ENCODE results near the gene TBC1D16. TPM values are rescaled to one million over a fixed set of nuclear protein-coding genes. Genes with fewer than 3 reads are reported as not detected.

TBC1D16 gene
- total RNA-seq, 2 experiments from 2014 or later, result 0.74 to 1.2 TPM

DNA sequence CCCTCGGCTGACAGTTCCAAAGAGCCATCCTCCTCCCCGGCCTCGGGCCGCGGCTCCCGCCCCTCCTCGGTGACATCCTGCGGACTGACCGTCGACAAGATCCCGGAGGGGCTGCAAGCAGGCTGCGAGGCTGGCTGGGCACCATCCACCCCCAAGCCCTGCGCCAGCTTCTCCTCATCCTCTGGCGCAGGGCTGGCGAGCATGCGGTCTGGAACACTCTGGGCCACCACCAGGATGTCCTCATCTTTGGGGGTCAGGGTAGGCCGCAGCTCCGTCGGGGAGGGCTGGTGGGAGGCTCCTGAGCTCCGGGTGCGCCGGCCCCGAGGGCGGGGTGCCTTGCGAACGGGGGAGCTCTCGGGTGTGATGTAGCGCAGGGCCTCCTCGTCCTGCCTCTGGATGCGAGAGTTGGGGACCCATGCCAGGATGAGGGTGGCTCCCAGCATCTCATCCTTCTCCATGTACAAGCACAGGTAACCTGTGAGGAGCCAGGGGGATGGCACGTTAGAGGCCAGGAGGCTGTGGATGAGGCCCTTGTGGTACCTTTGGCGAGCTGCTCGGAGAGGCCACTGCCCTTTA, 25.3 kb downstream of the TBC1D16 start:
- ChIA-PET POLR2A (no interaction called here), CTCF (interaction anchor here (1.0 to 1.4 kb wide), 2 partner anchors 9 to 11 kb away, joined by 3 to 5 read pairs; no protein-coding TSS in a partner anchor)
- Mint-ChIP-seq H3K36me3 (ENCODE audit: low read depth) (no peaks in the 10 kb centered on the region), H3K27ac (no peak overlapping the region), H3K4me1 (peaks cover 5% of the 10 kb centered on the region), H3K27me3 (peaks cover 2% of the 10 kb centered on the region), H3K9me3 (peaks cover 2% of the 10 kb centered on the region), H3K4me3 (no peak overlapping the region)
- no peak for DNase-seq

GRCh38 chr17:80009391-80010282, 26.0 kb downstream of the TBC1D16 start:
- no peak for DNase-seq
- no peaks in the 10 kb centered on the region for H3K9me3 Mint-ChIP-seq
- peaks cover 5% of the 10 kb centered on the region for H3K4me1 Mint-ChIP-seq
- CTCF ChIA-PET, result interaction anchor here (1.0 to 1.8 kb wide), 6 partner anchors 7 to 60 kb away, joined by 3 to 8 read pairs (median 5); no protein-coding TSS in a partner anchor
- no peaks in the 10 kb centered on the region for H3K36me3 Mint-ChIP-seq (ENCODE audit: low read depth)
- peaks cover 2% of the 10 kb centered on the region for H3K27me3 Mint-ChIP-seq
- H3K4me3 Mint-ChIP-seq, result no peak overlapping the region
- POLR2A ChIA-PET, result no interaction called here
- no peak overlapping the region for H3K27ac Mint-ChIP-seq

DNA sequence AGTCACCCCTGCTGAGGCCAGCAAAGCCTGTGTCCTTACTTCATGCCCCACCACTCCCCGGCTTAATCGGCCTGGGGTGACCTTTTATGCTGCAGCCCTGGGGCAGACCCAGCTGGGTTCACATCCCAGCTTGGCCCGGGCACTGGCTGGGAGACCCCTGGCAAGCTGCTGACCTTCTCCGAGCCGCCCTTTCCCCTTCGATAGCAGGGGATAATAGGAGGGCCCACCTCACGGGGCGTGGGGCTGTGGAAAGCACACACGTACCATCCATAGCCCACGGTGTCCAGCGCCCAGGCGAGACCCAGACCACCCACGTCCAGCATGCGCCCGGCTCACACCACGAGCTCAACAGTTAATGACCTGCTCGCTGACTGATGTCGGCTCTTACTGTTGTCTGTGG, 26.8 kb downstream of the TBC1D16 start:
- Mint-ChIP-seq H3K4me1 (peaks cover 5% of the 10 kb centered on the region), H3K9me3 (no peaks in the 10 kb centered on the region), H3K4me3 (no peak overlapping the region), H3K36me3 (ENCODE audit: low read depth) (no peaks in the 10 kb centered on the region), H3K27ac (no peak overlapping the region), H3K27me3 (no peaks in the 10 kb centered on the region)
- ChIA-PET CTCF (interaction anchor here (0.7 to 1.9 kb wide), 21 partner anchors 8 to 277 kb away, joined by 3 to 11 read pairs (median 4); partner anchors contain the start of genes CBX8 and GAA), POLR2A (no interaction called here)
- no peak for DNase-seq

- Mint-ChIP-seq H3K36me3 (ENCODE audit: low read depth) (no peaks in the 10 kb centered on the region), H3K9me3 (no peaks in the 10 kb centered on the region), H3K27me3 (no peaks in the 10 kb centered on the region), H3K4me1 (peaks cover 5% of the 10 kb centered on the region), H3K4me3 (no peak overlapping the region), H3K27ac (no peak overlapping the region)
- DNase-seq, result peak; percentile 79
- ChIA-PET CTCF (interaction anchor here (0.6 to 1.9 kb wide), 23 partner anchors 9 to 865 kb away, joined by 3 to 11 read pairs (median 3); partner anchors contain the start of genes CBX8 and GAA), POLR2A (no interaction called here)
Observed at GRCh38 chr17:80008383-80008840, 27.3 kb downstream of the TBC1D16 start.

GRCh38 chr17:80007939-80008338, 27.7 kb downstream of the TBC1D16 start:
- Mint-ChIP-seq H3K27ac (no peak overlapping the region), H3K27me3 (no peaks in the 10 kb centered on the region), H3K36me3 (ENCODE audit: low read depth) (no peaks in the 10 kb centered on the region), H3K9me3 (no peaks in the 10 kb centered on the region), H3K4me3 (no peak overlapping the region), H3K4me1 (peaks cover 5% of the 10 kb centered on the region)
- ChIA-PET POLR2A (no interaction called here), CTCF (interaction anchor here (0.6 to 1.9 kb wide), 19 partner anchors 8 to 865 kb away, joined by 3 to 11 read pairs (median 4); partner anchors contain the start of genes CBX8 and GAA)
- no peak for DNase-seq

GRCh38 chr17:80006811-80007752, 28.6 kb downstream of the TBC1D16 start:
- DNase-seq, result no peak
- Mint-ChIP-seq H3K36me3 (ENCODE audit: low read depth) (no peaks in the 10 kb centered on the region), H3K27me3 (no peaks in the 10 kb centered on the region), H3K4me1 (peaks cover 5% of the 10 kb centered on the region), H3K9me3 (no peaks in the 10 kb centered on the region), H3K27ac (no peak overlapping the region), H3K4me3 (no peak overlapping the region)
- ChIA-PET POLR2A (no interaction called here), CTCF (interaction anchor here (0.7 to 1.9 kb wide), 5 partner anchors 10 to 260 kb away, joined by 3 to 9 read pairs (median 4); partner anchors contain the start of gene GAA)

GRCh38 chr17:80006339-80006720, 29.3 kb downstream of the TBC1D16 start:
- H3K4me3 Mint-ChIP-seq, result no peak overlapping the region
- H3K9me3 Mint-ChIP-seq, result no peaks in the 10 kb centered on the region
- no peaks in the 10 kb centered on the region for H3K36me3 Mint-ChIP-seq (ENCODE audit: low read depth)
- peaks cover 5% of the 10 kb centered on the region for H3K4me1 Mint-ChIP-seq
- no peak for DNase-seq
- CTCF ChIA-PET, result interaction anchor here (0.7 to 1.5 kb wide), 2 partner anchors 11 to 261 kb away, joined by 3 read pairs; no protein-coding TSS in a partner anchor
- no peak overlapping the region for H3K27ac Mint-ChIP-seq
- no peaks in the 10 kb centered on the region for H3K27me3 Mint-ChIP-seq
- POLR2A ChIA-PET, result no interaction called here

GRCh38 chr17:80005360-80006338, 30.0 kb downstream of the TBC1D16 start:
- Mint-ChIP-seq H3K27ac (no peak overlapping the region), H3K36me3 (ENCODE audit: low read depth) (no peaks in the 10 kb centered on the region), H3K4me1 (peaks cover 5% of the 10 kb centered on the region), H3K4me3 (no peak overlapping the region), H3K27me3 (no peaks in the 10 kb centered on the region), H3K9me3 (no peaks in the 10 kb centered on the region)
- POLR2A ChIA-PET, result no interaction called here
- DNase-seq, result peak; percentile 70
- CTCF ChIA-PET, result interaction anchor here (1.2 to 1.7 kb wide), 3 partner anchors 9 to 12 kb away, joined by 3 to 9 read pairs (median 4); no protein-coding TSS in a partner anchor

- no peak for DNase-seq
- ChIA-PET POLR2A (no interaction called here), CTCF (no interaction called here)
- H3K27me3 Mint-ChIP-seq, result no peaks in the 10 kb centered on the region
- H3K36me3 Mint-ChIP-seq (ENCODE audit: low read depth), result no peaks in the 10 kb centered on the region
- H3K4me1 Mint-ChIP-seq, result peaks cover 7% of the 10 kb centered on the region
- H3K27ac Mint-ChIP-seq, result no peak overlapping the region
- no peak overlapping the region for H3K4me3 Mint-ChIP-seq
- no peaks in the 10 kb centered on the region for H3K9me3 Mint-ChIP-seq
Observed at GRCh38 chr17:80003969-80004368, 31.7 kb downstream of the TBC1D16 start.

DNA sequence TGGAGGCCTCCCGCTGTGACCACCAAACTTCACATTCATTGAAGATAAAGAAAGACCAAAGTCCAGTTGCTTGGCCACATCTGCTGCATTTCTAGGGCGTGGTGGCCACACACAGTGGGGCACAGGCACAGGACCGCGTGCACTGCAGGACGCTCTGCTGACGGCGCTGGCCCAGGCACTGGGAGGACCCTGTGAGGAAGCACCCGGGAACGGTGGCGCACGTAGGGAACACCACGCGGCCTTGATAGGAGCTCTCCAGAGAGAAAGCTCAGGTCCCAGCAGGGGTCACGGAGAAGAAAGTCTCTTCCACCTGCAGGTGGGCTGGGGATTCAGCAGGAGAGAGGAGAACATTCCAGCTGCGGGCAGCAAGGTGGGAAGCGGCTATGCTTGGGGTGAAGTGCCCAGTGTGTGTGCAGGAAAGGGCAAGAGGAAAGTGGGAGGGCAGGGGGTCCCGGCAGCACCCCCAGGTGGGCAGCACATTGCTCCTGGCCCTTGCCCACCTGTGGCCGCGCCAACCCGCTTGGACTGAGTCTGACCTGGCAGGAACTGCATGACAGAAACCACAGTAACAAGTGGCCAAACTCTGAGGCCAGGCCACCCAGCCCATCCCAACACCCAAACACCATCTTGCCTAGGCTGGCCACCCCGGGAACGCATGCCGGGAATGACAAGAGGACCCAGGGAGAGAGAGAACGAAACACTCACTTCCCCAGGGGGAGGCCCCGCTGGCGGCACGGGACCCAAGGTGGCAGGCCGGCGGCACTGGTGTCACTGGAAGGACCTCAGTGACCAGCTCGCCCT, 32.8 kb downstream of the TBC1D16 start:
- CTCF ChIA-PET, result no interaction called here
- no peaks in the 10 kb centered on the region for H3K27me3 Mint-ChIP-seq
- peak overlapping the region; percentile 5 for H3K27ac Mint-ChIP-seq
- peaks cover 10% of the 10 kb centered on the region for H3K4me1 Mint-ChIP-seq
- no peak for DNase-seq
- no peaks in the 10 kb centered on the region for H3K36me3 Mint-ChIP-seq (ENCODE audit: low read depth)
- no peaks in the 10 kb centered on the region for H3K9me3 Mint-ChIP-seq
- POLR2A ChIA-PET, result no interaction called here
- H3K4me3 Mint-ChIP-seq, result no peak overlapping the region

DNA sequence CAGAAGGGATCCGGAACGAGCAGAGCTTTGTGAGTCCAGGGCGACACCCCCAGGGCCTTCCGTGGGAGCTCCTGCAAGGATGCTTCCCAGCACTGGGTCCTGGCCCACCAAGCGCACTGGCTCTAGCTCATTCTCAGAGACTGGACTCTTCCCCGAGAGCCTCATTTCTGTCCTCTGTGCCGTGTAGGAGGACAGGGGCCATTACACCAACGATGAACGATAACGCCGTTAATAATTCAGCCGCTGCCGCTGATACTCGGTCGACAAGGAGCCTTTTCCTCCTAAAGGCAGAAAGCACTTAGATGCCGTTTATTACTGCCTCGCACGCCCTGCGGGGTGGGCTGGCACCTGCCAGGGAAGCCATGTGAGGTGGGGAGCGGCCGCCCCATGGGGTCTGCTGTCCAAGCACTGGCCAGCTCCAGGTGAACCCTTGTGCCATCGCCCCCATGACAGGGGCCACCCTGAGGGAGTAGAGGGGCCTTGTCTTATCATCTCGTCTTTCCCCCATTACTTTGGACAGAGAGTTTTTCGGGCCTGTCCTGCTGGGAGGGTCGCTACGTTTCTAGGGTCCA, 33.5 kb downstream of the TBC1D16 start:
- Mint-ChIP-seq H3K4me3 (no peak overlapping the region), H3K27me3 (no peaks in the 10 kb centered on the region), H3K36me3 (ENCODE audit: low read depth) (no peaks in the 10 kb centered on the region), H3K27ac (no peak overlapping the region), H3K9me3 (no peaks in the 10 kb centered on the region), H3K4me1 (peaks cover 18% of the 10 kb centered on the region)
- CTCF ChIA-PET, result interaction anchor here (1.7 kb wide), 1 partner anchor 9 kb away, joined by 5 read pairs; no protein-coding TSS in a partner anchor
- POLR2A ChIA-PET, result no interaction called here
- no peak for DNase-seq

Data from activated CD4-positive, alpha-beta T cell treated with anti-CD3 and anti-CD28 coated beads, Interleukin-2, amount 10 ng/mL, durations not matched to agents 7 days and 5 days (primary cell).